Measurements from ENCODE around the gene DNAJC6.
A peak's percentile ranks its signal among the peaks of the same experiment; 100 is the strongest.

DNAJC6 gene

DNA sequence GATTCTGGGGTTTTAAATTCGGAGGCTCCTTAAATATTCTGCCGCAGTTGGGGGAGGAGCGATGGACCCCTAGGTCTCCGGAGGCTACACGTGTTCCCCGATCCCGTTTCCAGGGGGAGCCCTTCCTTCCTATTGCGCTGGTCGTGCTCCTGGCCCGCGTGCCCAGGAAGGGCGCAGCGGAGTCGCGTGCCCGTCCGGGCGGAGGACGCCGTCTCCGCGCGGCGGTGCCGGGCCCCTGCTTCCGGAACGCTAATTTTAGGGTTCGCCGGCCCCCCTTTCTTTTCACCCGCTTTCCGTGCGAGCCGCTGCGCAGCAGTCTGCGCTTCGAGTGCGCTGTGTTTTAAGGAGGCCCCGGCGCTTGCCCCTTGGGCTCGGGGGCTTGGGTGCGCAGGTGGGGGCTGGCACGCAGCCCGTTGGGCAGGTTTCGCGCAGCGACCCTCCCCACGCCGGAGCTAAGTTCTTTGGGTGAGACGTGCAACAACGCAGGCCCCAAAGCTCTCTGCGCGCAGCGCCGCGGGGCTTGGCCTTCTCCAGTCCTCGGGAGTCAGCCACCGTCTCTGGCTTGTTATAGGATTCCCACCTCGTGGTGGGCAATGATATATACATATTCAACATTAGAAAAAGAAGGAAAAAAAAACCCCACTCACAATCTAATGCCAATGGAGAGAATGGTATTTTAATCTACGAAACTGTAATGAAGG lies 43.5 kb upstream of the DNAJC6 start:
- DNase-seq (ENCODE audit: extremely low read depth, low read depth): no peak
- TF ChIP-seq, protein P1, sequence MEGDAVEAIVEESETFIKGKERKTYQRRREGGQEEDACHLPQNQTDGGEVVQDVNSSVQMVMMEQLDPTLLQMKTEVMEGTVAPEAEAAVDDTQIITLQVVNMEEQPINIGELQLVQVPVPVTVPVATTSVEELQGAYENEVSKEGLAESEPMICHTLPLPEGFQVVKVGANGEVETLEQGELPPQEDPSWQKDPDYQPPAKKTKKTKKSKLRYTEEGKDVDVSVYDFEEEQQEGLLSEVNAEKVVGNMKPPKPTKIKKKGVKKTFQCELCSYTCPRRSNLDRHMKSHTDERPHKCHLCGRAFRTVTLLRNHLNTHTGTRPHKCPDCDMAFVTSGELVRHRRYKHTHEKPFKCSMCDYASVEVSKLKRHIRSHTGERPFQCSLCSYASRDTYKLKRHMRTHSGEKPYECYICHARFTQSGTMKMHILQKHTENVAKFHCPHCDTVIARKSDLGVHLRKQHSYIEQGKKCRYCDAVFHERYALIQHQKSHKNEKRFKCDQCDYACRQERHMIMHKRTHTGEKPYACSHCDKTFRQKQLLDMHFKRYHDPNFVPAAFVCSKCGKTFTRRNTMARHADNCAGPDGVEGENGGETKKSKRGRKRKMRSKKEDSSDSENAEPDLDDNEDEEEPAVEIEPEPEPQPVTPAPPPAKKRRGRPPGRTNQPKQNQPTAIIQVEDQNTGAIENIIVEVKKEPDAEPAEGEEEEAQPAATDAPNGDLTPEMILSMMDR (IDR thresholded peaks at IDR 0.05; ENCODE audit: low read depth, low read length): peak; percentile 33

GRCh38 chr1:65266476-65266875 lies 42.9 kb upstream of the DNAJC6 start:
- no peak for DNase-seq (ENCODE audit: extremely low read depth, low read depth)
- TF ChIP-seq, protein P1 (IDR thresholded peaks at IDR 0.05; ENCODE audit: low read depth, low read length): no peak

- TF ChIP-seq, protein P1 (IDR thresholded peaks at IDR 0.05; ENCODE audit: low read depth, low read length): no peak
- DNase-seq (ENCODE audit: extremely low read depth, low read depth): no peak
Observed at GRCh38 chr1:65267271-65267670, 42.1 kb upstream of the DNAJC6 start.

- DNase-seq (ENCODE audit: extremely low read depth, low read depth): no peak
Observed at GRCh38 chr1:65267683-65268082, 41.7 kb upstream of the DNAJC6 start.

GRCh38 chr1:65269612-65270011 lies 39.7 kb upstream of the DNAJC6 start:
- no peak for DNase-seq (ENCODE audit: extremely low read depth, low read depth)
- TF ChIP-seq, protein P1 (IDR thresholded peaks at IDR 0.05; ENCODE audit: low read depth, low read length): no peak

More at GRCh38 chr1:65267683-65268082, 41.7 kb upstream of the DNAJC6 start:
- TF ChIP-seq, protein P1 (IDR thresholded peaks at IDR 0.05; ENCODE audit: low read depth, low read length): no peak

DNA sequence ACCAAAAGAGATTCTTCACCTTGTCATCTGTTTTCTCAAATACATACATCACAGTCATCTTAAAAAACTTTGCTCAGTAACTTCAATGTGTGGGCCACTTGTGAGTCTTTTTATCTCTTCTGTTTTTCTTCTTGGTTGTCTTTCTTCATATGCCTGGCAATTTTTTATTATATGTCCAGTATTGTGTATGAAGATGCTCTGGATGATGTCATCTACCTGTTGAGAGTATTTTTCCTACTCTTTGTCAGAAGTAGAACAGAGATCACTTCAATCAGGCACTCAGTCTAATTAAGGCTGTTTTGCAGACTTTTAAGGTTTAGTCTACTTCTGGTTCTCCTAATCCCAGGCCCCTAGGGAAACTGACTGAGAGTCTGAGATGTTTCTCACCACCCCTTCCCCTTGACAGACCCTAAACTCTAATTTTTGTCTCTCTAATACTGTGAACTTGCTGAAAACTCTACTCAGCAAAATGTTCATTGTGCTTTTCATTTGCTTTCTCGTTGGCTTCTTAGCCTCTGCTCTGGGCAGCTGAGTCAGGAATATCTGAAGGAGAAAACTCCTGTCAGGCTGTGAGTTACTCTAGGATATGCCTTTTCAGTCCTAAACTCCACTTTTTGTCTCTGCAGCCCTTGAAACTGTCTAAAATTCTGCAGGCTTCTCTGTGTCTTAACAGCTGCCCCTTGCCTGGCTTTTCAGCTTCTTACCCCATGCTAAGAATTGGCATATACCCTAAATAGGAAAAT lies 33.0 kb upstream of the DNAJC6 start:
- DNase-seq (ENCODE audit: extremely low read depth, low read depth): no peak
- TF ChIP-seq, protein P1 (IDR thresholded peaks at IDR 0.05; ENCODE audit: low read depth, low read length): no peak

All from AG09319 (cell line).